T-helper 9 cell (primary cell): ENCODE results near the gene SEMA4B.
"Not testable (repeated sequence)": the region's sequence is repeated elsewhere in the genome, so short reads cannot be mapped to it uniquely, and the experiment has no call there.

Source experiments
- DNase-seq: peaks from one replicate; pipeline ENCODE4 v3.0.0-alpha.2; 2020

SEMA4B gene

GRCh38 chr15:90230071-90230494 lies 29.0 kb downstream of the SEMA4B start:
- no peak for DNase-seq

DNA sequence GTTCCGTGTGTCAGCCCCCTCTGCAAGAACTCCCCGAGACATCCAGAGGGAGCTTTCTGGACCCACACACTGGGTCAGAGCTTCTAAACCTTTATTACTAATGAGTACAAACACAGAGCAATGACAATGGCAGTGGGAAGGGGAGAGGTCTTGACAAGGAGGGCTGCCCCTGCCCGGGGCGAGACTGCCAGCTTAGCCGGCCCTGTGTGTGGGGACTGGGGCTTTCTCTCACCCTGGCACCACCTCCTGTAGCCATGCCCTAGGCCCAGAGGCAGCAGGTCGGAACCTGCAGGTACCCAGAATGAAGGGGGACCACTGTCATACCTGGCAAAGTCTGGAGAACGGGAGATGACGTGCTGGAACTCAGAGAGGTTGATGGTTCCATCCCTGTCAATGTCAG lies 29.5 kb downstream of the SEMA4B start:
- DNase-seq, result no peak

- DNase-seq, result peak; percentile 74
Measured at GRCh38 chr15:90231028-90232017, 30.2 kb downstream of the SEMA4B start.

- no peak for DNase-seq
Measured at GRCh38 chr15:90232196-90232595, 31.1 kb downstream of the SEMA4B start.

- no peak for DNase-seq
Measured at GRCh38 chr15:90232941-90233386, 31.8 kb downstream of the SEMA4B start.

- peak; percentile 93 for DNase-seq
Measured at GRCh38 chr15:90233387-90234095, 32.4 kb downstream of the SEMA4B start, which contains the start of gene CIB1. Gene CIB1 (minus strand): TSS chr15:90233941. CDS start chr15:90233885, 56 bp downstream.

DNA sequence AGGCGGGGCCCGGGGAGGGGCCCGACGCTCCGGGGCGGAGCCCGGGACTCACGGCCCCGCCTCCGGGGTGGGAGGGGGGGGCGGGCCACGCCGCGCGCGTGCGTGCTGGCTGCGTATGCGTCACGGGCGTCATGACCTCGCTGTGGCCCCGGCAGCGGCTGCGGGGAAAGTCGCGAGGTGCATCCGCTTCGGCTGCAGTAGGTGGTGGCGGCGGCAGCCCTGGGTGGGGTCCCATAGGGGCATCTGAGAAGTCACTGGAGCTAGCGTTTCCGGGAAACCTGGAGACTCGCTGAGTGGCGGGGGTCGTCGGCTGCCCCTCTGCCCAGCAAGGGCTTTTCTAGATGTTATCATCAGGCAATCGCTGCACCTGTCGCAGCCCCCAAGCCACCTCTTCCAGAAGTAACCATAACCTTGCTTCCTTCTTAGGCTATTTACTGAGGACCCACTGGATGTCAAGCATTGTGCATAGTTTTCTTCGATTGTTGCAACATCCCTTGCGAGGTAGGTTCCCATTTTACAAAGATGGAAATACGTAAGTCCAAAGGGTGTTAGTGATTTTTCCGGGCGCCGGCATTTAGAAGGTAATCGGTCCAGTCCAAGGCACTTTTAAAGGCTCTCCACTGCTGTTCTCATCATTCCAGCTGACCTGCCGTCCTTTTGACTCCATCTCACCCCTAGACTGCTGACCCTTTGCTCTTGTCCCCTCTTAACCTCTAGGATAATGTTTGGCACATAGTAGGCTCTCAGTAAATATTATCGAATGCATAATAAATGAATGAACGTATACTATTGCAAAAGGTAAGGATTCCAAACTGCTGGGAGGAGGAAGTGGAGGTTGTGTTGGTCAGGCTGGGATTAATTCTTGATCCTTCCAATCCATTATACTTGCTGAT lies 33.2 kb downstream of the SEMA4B start, which contains the start of gene GDPGP1:
GDPGP1 (plus strand) TSS at position 114 of the 893 bp plus-strand sequence. CDS start 6,700 bp downstream, outside the sequence.
- no peak for DNase-seq

DNA sequence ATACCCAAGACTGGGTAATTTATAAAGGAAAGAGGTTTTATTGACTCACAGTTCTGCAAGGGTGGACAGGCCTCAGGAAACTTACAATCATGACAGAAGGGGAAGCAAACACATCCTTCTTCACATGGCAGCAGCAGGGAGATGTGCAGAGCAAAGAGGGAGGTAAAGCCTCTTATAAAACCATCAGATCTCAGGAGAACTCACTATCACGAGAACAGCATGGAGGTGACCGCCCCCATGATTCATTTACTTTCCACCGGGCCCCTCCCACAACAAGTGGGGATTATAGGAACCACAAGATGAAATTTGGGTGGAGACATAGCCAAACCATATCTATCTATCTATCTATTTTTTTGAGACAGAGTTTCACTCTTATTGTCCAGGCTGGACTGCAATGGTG lies 38.2 kb downstream of the SEMA4B start:
- DNase-seq, result no peak

GRCh38 chr15:90240856-90241255 lies 39.7 kb downstream of the SEMA4B start:
- DNase-seq, result no peak

- no peak for DNase-seq
Measured at GRCh38 chr15:90241343-90242192, 40.4 kb downstream of the SEMA4B start.

- DNase-seq, result no peak
Measured at GRCh38 chr15:90243943-90244639, 43.0 kb downstream of the SEMA4B start.

GRCh38 chr15:90248789-90249202 lies 47.7 kb downstream of the SEMA4B start:
- no peak for DNase-seq

DNA sequence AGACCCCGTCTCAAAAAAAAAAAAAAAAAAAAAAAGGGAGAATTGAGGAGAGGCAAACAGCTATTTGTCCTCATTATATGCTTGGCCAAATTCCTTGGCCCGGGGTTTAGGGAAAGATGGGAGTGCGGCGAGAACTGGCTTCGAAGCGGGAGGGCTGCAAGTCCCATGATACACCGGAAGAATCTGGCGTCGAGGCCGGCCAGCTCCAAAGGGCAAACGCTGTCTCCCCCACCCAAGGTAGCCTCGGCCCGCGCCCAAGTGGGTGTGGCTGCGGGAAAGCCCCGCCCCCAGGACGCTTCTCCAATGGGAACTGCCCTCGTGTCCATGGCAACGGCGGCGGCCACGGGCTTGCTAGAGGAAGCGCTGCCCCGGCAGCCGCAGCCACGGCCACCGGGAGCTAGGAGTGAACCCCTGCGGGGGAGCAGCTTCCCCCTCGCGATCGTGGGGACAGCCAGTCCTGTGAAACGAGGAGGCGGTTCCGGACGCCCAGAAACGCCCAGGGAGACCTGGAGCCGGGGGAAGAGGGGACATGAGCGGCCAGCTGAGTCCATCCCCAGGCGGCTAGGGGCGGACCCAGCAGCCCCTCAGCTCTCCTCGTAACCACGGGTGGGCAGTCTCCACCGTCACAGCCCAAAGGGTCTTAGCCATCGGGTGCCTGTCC lies 48.2 kb downstream of the SEMA4B start, which contains the start of gene TTLL13:
TTLL13 (plus strand) TSS at position 354 of the 661 bp plus-strand sequence. CDS start 1,075 bp downstream, outside the sequence.
- DNase-seq, result no peak

- no peak for DNase-seq
Measured at GRCh38 chr15:90257776-90258175, 56.6 kb downstream of the SEMA4B start.

- DNase-seq, result no peak
Measured at GRCh38 chr15:90259524-90259923, 58.4 kb downstream of the SEMA4B start.

DNA sequence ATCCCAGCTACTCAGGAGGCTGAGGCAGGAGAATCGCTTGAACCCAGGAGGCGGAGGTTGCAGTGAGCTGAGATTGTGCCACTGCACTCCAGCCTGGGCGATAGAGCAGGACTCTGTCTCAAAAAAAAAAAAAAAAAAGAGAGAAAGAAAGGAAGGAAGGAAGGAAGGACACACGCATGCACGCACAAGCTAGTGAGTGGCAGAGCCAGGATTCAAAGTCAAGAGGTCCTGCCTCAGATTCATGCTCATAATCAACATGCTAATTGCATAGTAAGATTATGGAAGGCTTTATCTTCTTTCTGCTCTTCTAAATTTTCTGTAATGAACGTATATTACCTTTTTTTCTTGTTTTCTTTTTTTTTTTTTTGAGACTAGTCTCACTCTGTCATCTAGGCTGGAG lies 59.6 kb downstream of the SEMA4B start:
- DNase-seq, result not testable (repeated sequence)

DNA sequence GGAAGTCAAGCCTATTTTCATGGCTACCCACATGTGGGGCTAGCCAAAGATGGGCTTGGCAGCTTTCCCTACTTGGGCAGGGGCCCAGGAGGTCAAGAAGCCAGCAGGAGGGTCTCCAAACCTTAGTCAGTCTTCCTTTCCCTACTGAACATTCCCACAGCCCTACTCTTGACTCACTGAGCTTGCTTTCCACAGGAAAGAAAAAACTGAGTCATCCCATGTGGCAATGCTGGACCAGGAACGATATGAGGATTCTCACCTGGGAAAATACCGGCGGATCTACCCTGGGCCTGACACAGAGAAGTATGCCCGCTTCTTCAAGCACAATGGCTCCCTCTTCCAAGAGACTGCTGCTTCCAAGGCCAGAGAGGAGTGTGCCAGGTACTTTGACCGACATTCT lies 60.7 kb downstream of the SEMA4B start:
- no peak for DNase-seq

DNA sequence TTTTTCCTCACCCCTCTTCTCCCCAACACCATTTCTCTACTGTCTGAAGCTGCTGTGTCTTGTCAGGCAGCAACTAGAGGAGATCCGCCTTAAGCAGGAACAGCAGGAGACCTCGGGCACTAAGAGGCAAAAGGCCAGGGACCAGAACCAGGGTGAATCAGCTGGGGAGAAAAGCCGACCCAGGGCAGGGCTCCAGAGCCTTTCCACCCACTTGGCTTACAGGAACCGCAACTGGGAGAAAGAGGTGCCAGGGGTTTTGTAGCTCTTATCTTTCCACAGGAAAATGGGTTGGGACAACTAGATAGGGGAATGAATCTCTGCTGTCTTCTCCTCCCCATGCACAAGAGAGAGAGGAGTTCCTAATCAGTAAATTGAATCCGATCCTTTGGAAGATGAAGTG lies 61.3 kb downstream of the SEMA4B start:
- no peak for DNase-seq

GRCh38 chr15:90264671-90265070 lies 63.5 kb downstream of the SEMA4B start:
- DNase-seq, result no peak
